ENCODE measurements around the gene ANAPC15.
"Not testable (repeated sequence)": the region's sequence is repeated elsewhere in the genome, so short reads cannot be mapped to it uniquely, and the experiment has no call there.

The ANAPC15 gene

DNA sequence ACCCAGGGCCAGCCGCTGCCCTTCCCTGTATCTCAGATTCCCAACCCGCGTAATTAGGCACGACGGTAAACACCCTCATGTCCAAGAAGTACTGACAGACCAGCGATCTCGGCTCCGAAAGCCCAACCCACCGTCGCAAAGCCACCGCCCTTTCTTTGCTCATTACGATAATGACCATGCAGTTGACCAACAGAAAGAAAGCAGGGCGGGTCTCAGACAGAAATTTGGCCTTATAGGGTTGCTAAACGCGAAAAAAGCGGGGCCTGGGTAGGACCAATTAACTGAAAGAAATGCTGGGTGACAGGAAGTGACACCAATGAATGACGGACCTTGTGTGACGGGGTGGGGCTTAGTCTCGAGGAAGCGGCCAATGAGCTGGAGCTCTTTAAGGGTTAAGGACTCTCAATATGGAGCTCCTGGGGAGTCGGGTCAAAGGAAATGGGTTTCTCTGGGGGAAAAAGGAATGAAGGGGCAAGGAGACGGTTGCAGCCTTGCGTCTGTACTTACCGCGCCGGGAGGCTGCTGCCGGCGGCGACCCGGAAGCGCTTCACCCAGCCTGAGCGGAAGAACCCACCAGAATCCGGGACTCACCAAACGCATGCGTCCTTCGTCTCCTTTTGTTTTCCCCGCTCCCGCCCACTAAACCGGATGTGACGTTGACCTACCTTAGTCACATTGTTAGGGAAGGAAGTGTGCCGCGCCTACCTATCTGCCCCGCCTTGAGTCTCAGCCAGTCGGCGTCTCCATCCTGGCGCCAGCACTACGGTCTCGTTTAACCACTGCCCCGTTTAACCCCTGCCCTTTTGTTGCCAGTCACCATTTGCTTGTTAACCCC is at the start of gene ANAPC15:
Gene ANAPC15 (minus strand): TSS at position 553 of the 835 bp plus-strand sequence. CDS start 1,419 bp downstream, outside the sequence.
- TF ChIP-seq CTCF (IDR thresholded peaks at IDR 0.05; ENCODE audit: control extremely low read depth, extremely low read depth, low read depth, missing control alignments): no peak
- peak; percentile 91 for DNase-seq (ENCODE audit: extremely low spot score)
- ChIA-PET POLR2A (interaction anchor here (1.0 kb wide), 1 partner anchor 26 kb away, joined by 3 read pairs; no protein-coding TSS in a partner anchor), CTCF (interaction anchor here (1.0 to 2.5 kb wide), 6 partner anchors 13 to 135 kb away, joined by 3 to 12 read pairs (median 6); no protein-coding TSS in a partner anchor)

DNA sequence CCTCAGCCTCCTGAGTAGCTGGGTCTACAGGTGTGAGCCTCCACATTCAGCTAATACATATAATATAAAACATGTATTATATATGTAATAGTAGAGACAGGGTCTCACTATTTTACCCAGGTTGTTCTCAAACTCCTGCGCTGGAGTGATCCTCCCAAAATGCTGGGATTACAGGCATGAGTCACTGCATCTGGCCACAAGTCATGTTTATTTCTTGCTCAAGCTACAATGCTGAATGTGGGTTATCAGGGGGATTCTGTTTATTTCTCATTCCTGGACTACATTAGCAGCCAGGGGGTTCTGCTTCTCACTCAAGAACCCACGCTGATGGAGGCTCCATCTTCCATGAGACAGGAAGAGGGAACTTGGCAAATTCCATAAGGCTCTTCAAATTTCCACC is 47.8 kb upstream of the ANAPC15 start:
- TF ChIP-seq CTCF (IDR thresholded peaks at IDR 0.05; ENCODE audit: control extremely low read depth, extremely low read depth, low read depth, missing control alignments): no peak
- ChIA-PET CTCF (interaction anchor here (0.8 to 4.1 kb wide), 3 partner anchors 15 to 271 kb away, joined by 3 to 15 read pairs (median 4); no protein-coding TSS in a partner anchor), POLR2A (no interaction called here)
- no peak for DNase-seq (ENCODE audit: extremely low spot score)

DNA sequence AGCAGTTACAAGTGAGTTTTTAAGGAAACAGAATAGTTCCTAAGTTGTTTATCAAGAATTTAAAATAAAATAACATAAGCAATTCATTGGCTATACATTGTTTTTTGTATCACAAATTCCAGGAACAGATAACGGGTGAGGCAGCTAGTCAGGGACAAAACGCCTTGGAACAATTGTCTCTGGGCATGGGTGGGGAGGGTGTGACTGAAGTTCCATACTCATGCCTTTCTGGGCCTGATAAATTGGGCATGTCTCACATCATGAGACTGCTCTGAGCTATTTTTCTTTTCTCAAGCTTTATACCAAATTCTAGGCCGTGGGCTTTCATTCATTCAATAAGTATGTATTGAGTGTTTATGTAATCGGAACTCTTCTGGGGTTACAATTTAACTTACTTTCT is 44.6 kb upstream of the ANAPC15 start:
- no peak for TF ChIP-seq CTCF (IDR thresholded peaks at IDR 0.05; ENCODE audit: control extremely low read depth, extremely low read depth, low read depth, missing control alignments)
- DNase-seq (ENCODE audit: extremely low spot score): no peak
- POLR2A ChIA-PET: no interaction called here
- CTCF ChIA-PET: interaction anchor here (1.4 to 4.1 kb wide), 4 partner anchors 10 to 180 kb away, joined by 3 to 27 read pairs (median 10); no protein-coding TSS in a partner anchor

- CTCF ChIA-PET: interaction anchor here (1.0 to 4.2 kb wide), 4 partner anchors 9 to 18 kb away, joined by 3 to 36 read pairs (median 16); no protein-coding TSS in a partner anchor
- no peak for DNase-seq (ENCODE audit: extremely low spot score)
- POLR2A ChIA-PET: no interaction called here
- no peak for TF ChIP-seq CTCF (IDR thresholded peaks at IDR 0.05; ENCODE audit: control extremely low read depth, extremely low read depth, low read depth, missing control alignments)
Observed at GRCh38 chr11:72155751-72156150, 43.3 kb upstream of the ANAPC15 start.

GRCh38 chr11:72154816-72155215 is 42.3 kb upstream of the ANAPC15 start:
- CTCF ChIA-PET: interaction anchor here (1.1 to 4.2 kb wide), 4 partner anchors 11 to 177 kb away, joined by 3 to 36 read pairs (median 5); no protein-coding TSS in a partner anchor
- no peak for TF ChIP-seq CTCF (IDR thresholded peaks at IDR 0.05; ENCODE audit: control extremely low read depth, extremely low read depth, low read depth, missing control alignments)
- POLR2A ChIA-PET: no interaction called here

GRCh38 chr11:72153874-72154273 is 41.4 kb upstream of the ANAPC15 start:
- POLR2A ChIA-PET; DNase-seq (ENCODE audit: extremely low spot score): not testable (repeated sequence)
- CTCF ChIA-PET: interaction anchor here (1.1 to 4.2 kb wide), 6 partner anchors 10 to 176 kb away, joined by 3 to 36 read pairs (median 4); no protein-coding TSS in a partner anchor

More at GRCh38 chr11:72154816-72155215, 42.3 kb upstream of the ANAPC15 start:
- no peak for DNase-seq (ENCODE audit: extremely low spot score)

DNA sequence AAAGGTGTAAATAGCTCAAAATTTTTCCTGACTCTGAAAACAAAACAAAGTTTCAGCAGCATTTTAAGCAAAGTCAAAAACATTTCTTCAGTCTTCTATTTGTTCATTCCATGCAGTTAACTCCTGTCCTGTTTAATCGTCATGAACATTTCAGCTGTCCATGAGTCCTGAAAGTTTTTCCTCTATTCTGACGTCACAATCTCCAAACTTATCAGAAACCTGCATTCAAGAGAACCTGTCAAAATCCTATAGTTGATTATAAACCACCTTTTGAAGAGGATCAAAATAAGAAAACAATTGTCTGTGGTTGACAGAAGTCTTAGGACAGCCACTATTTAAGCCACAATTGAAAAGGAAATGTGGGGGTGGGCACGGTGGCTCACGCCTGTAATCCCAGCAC is 38.4 kb upstream of the ANAPC15 start:
- no peak for TF ChIP-seq CTCF (IDR thresholded peaks at IDR 0.05; ENCODE audit: control extremely low read depth, extremely low read depth, low read depth, missing control alignments)
- DNase-seq (ENCODE audit: extremely low spot score): no peak
- ChIA-PET POLR2A (no interaction called here), CTCF (no interaction called here)

All from GM10248 (cell line).